MM.1S (cell line): ENCODE measurements around the gene ATMIN.

Source experiments
- EZH2 ChIP-seq: fragments of 300-600 bp; sonication (generic); optimal IDR thresholded peaks from 2 replicates; pipeline ENCODE3; 2017; ENCODE audit warnings: low read depth, mild to moderate bottlenecking, antibody characterized with exemption, low read length, mixed read lengths
- EZH2phosphoT487 ChIP-seq: fragments of 300-600 bp; sonication (generic); IDR thresholded peaks from 2 replicates; pipeline ENCODE4 v1.6.1; 2018; ENCODE audit warnings: antibody characterized with exemption, low read length
- TF ChIP-seq, protein P1 (sequence below): fragments of 300-600 bp; sonication (generic); IDR thresholded peaks from 2 replicates; pipeline ENCODE4 v1.5.1; 2016; ENCODE audit warnings: antibody characterized with exemption, low read length, mixed read lengths

DNA sequence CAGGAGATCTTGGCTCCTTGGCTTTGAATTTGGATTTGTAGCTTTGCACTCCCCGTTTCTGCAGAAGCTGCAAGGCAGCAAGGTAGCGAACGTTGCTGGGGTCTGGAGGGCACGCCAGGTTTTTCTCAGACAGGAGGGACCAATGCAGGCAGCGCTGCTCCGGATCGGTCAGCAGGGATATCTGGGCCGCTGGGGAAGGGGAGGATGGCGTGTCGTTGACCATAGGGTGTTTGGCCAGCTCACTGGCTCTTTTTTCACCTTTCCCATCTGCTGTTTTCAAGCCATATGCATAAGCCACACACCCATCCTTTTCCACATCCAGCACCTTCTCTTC, 25.6 kb downstream of the ATMIN start:
- no peak for TF ChIP-seq EZH2phosphoT487
- TF ChIP-seq, protein P1, sequence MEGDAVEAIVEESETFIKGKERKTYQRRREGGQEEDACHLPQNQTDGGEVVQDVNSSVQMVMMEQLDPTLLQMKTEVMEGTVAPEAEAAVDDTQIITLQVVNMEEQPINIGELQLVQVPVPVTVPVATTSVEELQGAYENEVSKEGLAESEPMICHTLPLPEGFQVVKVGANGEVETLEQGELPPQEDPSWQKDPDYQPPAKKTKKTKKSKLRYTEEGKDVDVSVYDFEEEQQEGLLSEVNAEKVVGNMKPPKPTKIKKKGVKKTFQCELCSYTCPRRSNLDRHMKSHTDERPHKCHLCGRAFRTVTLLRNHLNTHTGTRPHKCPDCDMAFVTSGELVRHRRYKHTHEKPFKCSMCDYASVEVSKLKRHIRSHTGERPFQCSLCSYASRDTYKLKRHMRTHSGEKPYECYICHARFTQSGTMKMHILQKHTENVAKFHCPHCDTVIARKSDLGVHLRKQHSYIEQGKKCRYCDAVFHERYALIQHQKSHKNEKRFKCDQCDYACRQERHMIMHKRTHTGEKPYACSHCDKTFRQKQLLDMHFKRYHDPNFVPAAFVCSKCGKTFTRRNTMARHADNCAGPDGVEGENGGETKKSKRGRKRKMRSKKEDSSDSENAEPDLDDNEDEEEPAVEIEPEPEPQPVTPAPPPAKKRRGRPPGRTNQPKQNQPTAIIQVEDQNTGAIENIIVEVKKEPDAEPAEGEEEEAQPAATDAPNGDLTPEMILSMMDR, result no peak
- TF ChIP-seq EZH2, result no peak
